HG03442 (cell line): ENCODE measurements around the gene ANKRD28.
A peak's percentile ranks its signal among the peaks of the same experiment; 100 is the strongest.

Experiments used
- ATAC-seq: cut with Tn5 transposase; IDR thresholded peaks from one replicate; pipeline ENCODE4 v1.9.1; 2021; ENCODE audit warnings: mild to moderate bottlenecking, moderate library complexity; ENCODE audit not compliant: unreplicated experiment

The ANKRD28 gene

DNA sequence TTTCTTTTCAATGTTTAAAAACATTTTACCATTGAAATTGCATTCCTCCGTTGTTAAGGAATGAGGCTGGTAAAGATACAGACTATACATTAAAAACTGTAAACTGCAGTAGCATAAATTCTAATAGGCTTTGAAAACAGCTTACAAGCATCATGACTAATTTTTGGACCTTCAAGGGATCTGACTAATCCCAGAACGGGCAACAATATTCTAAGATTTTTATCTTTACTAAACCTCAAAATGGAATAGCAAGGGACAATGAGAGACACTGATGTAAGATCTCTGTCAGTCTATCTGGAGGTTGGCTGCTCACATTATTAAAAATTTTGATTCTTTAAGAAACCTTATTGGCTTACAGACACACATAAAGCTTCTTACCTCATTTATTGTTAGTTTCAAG is 121.5 kb downstream of the ANKRD28 start:
- ATAC-seq: no peak

DNA sequence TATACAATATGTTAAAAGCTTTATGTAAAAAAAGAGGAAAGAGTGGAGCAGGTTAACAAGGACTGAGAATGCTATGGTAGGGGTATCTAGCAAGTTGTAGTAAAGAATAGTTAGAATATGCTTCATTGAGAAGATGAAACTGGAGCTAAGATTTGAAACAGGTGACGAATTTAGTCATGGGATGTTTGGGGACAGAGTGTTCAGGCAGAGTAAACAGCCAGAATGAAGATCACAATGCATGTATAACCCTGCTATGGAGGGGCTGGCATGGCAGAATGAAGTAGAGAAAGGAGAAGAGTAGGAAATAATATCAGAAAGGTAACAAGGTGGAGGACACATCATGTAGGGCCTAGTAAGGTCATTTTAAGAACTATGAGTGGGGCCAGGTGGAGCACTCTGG is 124.2 kb downstream of the ANKRD28 start:
- no peak for ATAC-seq

DNA sequence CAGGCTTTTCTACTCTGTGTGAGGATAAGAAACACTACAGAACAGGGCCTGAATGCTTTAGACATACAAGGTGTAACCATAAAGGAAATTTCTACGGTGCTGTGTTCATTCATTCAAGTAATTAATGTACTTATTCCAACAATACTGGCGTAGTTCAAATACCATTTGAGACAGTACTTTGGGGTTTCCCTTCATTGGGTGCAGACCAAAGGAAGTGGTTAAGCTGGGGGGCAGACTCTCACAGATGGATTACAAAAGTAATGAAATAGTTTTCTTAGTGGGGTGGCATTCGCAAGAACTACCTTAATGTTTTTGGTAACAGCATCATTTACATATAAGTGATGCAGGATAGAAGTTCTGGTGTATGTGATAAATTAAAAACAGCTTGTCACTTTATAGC is 130.3 kb downstream of the ANKRD28 start:
- ATAC-seq: peak; percentile 67

DNA sequence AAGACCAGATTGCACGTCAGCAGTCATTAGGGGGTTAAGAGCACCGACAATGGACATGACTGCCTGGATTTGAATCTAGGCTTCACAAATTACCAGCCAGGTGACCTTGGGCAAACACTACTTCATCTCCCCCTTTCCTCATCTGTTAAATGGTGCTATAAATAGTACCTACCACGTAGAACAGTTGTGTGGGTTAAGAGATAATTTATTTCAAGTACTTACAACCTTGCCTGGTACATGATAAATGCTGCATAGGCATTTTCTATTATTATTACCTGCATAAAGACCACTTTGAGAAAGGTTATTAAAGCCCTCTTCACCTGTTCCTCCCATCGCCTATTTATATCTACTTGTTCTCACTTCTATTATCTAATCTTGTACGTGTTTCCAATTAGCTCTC is 131.5 kb downstream of the ANKRD28 start:
- ATAC-seq: no peak

DNA sequence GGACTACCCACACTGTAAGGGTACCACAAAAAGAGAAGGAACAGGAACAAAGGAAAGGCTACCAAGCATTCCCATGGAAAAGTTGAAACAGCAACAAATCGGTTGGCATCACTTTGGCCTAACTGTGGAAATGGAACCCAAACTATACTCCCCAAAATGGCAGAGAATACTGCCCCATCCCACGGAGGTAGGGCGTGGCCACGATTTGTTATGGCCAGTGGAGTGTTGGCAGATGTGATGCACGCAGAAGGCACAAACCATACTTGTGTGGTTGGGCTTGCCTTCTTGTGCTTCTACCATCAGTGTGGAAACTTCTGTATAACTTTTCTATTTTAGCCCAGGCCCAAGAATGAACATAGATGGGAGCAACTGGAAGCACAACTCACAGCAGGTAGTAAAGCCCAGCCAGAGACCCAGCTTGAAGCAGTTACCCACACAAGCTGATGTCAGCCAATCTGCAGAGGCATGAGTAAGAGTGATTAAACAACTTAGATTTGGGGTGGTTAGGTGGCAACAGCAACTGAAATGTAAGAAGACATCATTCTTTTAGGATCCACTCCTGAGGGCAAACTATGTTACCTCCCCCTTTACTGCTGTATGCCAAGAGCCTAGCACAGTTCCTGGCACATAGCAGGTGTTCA is 132.1 kb downstream of the ANKRD28 start:
- ATAC-seq: no peak

DNA sequence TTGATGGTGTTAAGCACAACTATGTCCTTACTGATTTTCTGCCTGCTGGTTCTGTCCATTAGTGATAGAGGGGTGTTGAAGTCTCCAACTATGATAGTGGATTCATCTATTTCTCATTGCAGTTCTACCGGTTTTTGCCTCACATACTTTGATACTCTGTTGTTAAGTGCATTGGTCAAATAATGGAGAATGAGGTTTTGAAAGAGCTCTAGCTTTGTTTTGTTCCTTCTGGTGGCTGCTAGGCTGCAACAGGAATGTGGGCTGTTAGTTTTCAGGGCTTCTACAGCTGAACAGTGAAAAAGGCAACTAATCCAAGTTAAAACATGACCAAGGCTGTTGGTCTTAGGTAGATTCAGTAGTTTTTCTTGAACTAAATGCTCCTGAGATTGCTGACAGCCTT is 133.6 kb downstream of the ANKRD28 start:
- no peak for ATAC-seq

DNA sequence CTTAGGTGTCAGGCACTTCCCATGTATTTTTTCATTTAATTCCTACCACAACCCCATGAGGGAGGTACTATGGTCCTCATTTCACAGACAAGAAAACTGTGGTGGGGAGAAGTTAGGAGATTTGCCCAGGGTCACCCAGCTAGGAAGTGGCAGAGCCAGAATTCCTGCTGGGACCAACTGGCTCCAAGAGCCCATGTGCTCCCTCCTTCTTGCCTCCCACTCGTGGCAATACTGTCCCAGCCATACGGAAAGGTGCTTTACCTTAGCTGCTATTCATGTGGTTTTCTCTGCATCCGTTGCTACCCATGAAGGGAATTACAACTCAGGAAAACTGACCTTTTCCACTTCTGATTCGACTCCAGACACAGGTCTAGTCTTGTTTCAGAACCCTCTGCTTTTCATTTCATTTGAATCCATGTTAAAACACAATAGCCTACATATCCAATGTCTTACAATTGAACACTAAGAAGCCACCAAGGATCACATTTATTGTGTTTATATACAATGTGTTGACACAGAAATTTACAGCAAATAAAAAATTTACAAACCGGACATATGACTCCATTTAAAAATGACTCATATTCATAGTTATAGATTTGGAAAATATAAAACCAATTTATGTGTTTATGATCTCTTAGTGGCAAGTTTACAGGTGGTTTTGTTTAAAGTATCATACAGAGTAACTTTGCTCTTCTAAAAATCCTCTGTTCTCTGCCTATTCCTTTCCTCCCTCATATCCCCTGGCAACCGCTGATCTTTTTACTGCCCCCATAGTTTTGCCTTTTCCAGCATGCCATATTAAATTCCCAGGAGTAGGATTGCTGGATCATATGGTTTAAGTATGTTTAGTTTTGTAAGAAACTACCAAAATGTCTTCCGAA is 137.5 kb downstream of the ANKRD28 start:
- ATAC-seq: no peak

DNA sequence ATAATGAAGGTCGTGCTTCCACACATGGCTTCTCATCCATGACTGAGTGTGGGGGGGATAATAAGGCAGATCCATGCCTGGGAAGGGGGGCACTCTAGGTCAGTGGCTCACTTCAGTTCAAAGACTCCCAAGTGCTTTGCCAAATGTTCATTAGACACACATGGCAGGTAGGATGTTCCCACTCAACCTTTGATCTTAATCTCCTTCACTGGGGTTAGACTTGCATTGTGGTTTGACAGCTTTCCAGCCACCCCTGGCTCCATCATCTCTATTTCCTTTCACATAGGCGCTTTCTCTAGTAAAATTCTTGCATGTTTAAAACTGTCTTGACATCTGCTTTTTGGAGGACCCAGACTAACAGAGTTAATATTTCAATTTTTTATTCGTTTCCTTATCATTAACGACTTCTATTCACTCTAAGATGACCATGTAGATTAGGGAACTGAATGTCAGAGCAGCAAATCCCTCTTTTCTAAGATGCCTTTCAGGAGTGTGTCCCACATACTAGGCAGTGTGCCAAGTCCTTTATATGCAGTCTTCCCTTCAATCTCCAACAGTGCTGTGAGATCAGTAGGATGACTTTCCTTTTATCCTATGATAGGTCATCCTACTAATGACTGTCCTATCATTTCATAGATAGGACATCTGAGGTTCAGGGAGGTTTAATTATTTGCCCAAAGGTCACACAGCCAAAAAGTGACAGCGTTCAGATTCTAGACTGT is 138.4 kb downstream of the ANKRD28 start:
- ATAC-seq: no peak

DNA sequence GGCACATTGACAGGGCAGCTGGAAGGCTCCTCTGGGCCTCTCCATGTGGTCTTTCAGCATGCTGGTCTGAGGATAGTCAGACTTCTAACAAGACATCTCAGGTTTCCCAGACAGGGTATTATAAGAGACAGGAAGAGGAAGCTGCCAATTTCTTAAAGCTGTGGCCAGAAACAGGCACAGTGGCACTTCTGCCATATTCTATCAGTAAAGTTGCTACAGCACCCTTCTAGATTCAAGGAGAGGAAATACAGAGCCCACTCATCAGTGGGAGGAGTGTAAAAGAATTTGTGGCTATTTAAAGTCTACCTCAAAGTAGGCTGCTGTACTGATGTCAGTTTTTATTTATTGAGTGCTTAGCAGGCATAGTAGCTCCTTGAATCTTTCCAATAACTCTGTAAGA is 140.8 kb downstream of the ANKRD28 start:
- no peak for ATAC-seq

DNA sequence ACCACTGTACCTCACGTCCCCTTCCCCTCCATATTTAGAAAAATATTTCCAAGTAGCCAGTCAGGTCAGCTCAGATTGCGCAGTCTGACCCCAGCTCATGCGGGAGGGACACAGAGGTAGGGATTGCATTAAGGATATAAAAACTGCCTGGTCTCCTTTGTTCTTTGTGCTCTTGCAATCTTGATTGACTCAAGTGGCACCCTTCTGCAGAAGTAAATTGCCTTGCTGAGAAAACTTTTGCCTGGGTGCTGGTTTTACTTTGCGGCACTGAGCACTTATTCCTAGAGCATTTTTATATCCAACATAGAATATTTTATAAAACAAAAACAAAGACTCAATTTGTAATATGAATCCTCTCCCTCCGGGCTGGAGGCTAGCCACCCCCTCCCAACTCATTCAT is 141.4 kb downstream of the ANKRD28 start:
- ATAC-seq: no peak

DNA sequence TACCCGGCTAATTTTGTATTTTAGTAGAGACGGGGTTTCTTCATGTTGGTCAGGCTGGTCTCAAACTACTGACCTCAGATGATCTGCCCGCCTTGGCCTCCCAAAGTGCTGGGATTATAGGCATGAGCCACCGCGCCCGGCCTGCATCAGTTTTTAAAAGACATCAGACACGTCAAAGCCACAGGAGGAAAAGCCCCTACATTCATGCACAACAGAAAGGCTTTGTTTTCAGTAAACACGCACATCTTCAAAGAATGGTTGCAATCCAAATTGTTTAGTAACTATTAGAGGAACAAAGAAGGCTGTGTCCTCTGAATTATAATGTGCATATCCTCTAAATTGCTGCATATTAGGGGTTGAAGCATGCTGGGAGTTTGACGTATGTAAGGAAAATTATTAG is 142.9 kb downstream of the ANKRD28 start:
- ATAC-seq: no peak

DNA sequence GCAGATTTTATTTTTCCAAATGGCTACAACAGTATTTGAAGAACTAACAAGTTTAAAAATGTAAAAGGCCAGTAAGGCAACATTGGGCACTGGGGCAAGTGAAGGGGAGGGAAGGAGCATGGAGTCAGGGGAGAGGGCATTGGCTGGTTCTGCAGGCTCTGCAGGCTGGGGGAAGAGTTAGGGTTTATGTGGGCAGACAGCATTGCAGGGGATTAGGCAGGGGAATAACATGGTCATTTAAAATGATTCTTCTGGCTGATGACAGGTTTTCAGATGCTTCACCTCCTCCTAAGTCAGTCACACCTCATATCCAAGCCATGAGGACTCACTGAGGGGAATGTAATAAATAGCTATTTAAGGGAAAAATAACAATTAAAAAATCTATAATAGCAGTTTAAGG is 143.7 kb downstream of the ANKRD28 start:
- no peak for ATAC-seq

DNA sequence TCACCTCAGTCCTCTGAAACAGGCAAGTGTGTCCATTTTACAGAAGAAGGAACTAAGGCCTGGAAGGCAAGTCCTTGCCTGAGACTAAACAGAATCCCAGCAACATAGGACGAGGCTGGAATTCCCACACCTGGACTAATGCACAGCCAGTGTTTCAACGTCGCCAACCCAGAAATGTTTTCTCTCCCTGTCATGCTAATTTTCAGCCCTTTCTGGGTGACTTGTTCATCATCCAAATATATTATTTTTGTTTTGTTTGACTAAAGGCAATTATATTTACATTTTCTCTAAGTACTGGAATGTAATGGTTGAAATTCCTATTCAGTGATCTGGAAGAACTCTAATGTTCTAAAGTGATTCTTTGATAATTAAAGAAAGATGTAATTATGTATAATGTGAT is 144.5 kb downstream of the ANKRD28 start:
- ATAC-seq: no peak

DNA sequence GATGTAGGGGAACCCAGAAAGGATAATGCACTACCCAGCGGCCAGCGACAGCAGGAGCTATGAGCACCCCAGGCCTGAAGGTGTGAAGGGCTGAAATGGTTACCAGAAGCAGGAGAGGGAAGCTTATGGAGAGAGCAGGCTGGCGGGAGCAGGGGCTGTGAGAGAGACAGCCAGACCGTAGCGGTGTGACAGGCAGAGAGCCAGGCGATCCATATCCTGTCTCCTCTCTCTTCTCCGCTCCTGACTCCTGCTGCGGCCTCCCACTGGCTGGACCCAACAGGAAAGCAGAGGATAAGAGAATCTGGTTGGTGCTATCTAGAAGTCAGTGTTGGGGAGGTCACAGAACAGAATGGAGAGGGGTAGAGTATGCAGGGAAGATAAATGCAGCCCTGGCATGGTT is 146.4 kb downstream of the ANKRD28 start:
- no peak for ATAC-seq

DNA sequence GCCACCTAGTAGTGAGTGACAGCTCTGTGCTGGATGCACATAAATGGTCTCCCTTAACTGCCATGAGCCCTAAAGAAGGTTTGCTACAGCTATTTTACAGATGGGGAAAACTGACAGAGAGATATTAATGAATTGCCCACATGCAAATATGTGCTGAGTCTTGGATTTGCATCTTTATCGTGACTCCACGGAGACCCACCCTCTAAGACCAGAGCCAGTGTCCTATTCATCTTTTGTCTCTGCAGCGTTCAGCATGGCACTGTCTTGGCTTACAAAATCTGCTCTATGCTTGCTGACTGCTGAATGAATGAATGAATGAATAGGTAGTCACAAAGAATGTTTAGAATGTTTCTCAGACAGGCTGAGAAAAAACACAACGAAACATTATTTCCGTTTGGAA is 147.9 kb downstream of the ANKRD28 start:
- ATAC-seq: no peak

DNA sequence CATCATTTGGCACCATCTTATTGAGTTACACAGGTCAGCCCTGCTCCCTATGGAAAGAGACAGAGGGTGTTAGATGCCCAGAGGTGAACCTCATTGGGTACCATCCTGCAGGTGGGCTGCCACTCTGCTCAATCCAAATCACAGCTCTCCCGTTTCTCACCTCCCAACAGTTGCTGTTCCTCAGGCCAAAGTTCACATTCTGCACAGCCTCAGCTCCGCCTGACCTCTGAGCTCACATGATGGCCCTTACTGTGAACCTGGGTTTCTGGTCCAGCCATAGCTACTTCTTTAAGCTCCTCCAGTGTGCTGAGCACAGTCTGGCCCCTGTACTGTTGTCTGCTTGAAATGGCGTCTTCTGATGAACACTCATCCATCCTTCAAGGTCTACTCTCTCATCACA is 148.4 kb downstream of the ANKRD28 start:
- no peak for ATAC-seq

DNA sequence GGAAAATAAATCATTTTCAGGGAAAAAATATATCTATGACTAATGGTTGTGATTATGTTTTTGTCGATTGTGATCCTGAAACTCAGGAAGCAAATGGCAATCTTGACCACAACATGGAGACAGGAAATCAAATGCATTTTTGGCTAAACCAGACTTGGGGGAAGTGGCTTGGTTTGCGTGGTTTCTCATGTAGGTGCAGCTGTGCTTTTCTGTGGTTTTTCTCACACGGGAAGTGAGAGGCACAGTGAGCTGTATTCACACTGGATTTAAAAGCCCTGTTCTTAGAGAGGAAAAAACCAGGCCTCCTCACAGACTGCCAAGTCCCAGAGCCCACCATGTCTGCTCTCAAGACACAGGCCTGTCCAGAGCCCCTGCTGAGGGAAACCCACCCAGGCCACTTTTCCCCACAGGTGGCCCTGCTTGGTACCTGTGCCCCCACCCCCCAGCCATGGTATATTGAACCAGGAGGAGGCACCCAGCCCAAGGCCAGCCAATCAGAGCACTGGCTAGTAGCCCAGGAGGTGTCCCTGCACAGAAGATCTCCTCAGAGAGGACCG is 150.1 kb downstream of the ANKRD28 start:
- ATAC-seq: peak; percentile 93

DNA sequence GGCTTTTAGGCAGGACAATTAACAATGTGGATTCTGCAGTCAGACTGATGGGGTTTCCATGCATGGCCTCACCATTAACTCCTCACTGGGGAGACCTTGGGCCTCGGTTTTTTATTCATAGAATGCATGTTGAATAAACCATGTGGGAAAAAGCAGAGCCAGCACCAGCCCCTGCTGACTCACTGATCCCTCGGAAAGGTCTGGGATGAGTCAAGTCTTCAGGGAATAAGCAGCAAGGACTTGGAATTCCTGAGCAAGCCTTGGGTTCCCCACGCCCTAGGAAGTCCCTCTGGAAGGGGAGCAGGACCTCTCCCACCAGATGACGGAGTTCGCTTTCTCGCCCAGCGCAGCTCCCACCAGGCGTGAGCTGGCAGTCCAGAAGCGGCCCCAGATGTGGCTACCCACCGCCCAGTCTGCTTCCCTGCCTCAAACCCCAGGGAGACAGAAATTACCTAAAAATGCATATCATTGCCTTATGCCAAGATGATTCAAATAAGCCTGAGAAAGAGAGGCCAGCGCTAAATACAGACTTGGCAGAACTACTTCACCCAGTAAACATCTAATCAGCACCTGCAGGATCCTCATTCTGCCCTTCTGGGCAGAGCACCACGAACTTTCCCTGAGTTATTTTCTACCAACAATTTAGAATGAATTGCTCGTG is 150.8 kb downstream of the ANKRD28 start:
- no peak for ATAC-seq

DNA sequence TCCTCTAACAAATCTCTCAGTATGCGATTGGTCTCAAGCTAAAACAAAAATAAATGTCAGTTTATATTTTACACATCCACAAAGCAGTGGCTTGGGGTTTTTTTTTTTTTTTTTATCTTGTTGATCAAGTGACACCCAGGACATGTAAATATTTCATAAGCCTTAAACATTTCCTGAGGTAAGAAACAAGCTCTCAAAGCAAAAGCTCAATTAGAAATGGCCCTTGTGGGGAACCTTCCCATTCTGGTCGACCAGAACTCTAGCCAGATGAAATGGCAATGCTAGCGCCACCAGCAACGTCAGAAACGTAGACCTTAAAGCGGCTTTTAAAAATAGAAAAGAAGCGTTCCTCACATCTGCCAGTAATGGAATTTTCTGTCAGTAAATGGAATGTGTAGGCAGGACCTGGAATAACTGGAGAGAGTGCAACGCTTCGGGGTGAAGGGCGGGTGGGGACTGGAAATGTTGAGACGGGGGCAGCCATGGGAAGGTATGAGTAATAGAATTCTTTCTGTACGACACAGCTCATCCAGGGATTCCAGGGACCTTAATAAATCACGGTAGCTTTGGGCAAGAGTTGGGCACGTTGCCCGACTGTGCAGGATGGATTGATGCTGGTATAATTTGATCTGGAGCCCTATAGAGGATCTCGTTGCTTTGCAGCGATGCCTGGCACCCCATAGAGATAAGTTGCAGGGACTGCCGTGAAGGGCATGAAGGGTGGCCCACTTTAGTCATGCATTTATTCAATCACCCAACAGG is 151.9 kb downstream of the ANKRD28 start:
- ATAC-seq: no peak

DNA sequence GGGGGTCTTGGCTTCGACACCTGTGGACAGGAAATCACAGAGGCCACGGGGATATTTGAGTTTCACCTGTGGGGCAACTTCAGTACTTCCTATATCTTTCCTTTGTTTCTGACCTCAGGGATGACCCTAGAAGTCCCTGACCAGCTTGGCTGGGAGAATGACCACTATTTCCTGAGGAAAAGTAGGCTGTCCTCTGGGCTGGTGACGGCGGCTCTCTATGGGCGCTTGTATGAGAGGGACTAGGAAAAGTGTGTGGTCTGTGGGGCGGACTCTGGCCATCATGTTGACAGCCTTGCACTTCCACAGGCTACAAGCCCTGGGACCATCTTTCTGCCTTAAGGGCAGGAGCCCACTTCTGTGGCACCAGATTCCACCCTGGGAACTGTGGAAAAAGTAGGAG is 152.5 kb downstream of the ANKRD28 start:
- ATAC-seq: no peak
